Measurements from ENCODE around the gene RAB21.

Gene RAB21
- long read RNA-seq, donor 1, full-length matches to known transcripts: 10 of 10 reads
- long read RNA-seq, donor 1, partial matches to known transcripts: 0 of 10 reads
- long read RNA-seq, donor 1, other reads (novel, unspliced or antisense): 0 of 10 reads
- long read RNA-seq, donor 2, full-length matches to known transcripts: 14 of 14 reads
- long read RNA-seq, donor 2, partial matches to known transcripts: 0 of 14 reads
- long read RNA-seq, donor 2, other reads (novel, unspliced or antisense): 0 of 14 reads
- long read RNA-seq, donor 3, full-length matches to known transcripts: 6 of 6 reads
- long read RNA-seq, donor 3, partial matches to known transcripts: 0 of 6 reads
- long read RNA-seq, donor 3, other reads (novel, unspliced or antisense): 0 of 6 reads
- long read RNA-seq, donor 4, full-length matches to known transcripts: 12 of 12 reads
- long read RNA-seq, donor 4, partial matches to known transcripts: 0 of 12 reads
- long read RNA-seq, donor 4, other reads (novel, unspliced or antisense): 0 of 12 reads
- long read RNA-seq, donor 5, full-length matches to known transcripts: 16 of 16 reads
- long read RNA-seq, donor 5, partial matches to known transcripts: 0 of 16 reads
- long read RNA-seq, donor 5, other reads (novel, unspliced or antisense): 0 of 16 reads
- long read RNA-seq, donor 6, full-length matches to known transcripts: 16 of 16 reads
- long read RNA-seq, donor 6, partial matches to known transcripts: 0 of 16 reads
- long read RNA-seq, donor 6, other reads (novel, unspliced or antisense): 0 of 16 reads
- long read RNA-seq, donor 7, full-length matches to known transcripts: 19 of 87 reads
- long read RNA-seq, donor 7, partial matches to known transcripts: 68 of 87 reads
- long read RNA-seq, donor 7, other reads (novel, unspliced or antisense): 0 of 87 reads
- long read RNA-seq, donor 8, full-length matches to known transcripts: 7 of 7 reads
- long read RNA-seq, donor 8, partial matches to known transcripts: 0 of 7 reads
- long read RNA-seq, donor 8, other reads (novel, unspliced or antisense): 0 of 7 reads

GRCh38 chr12:71754461-71755145 is at the start of gene RAB21:
RAB21 (plus strand) TSS chr12:71754863; CDS start chr12:71755130, 267 bp downstream.
- DNase-seq: peak; percentile 82

- no peak for DNase-seq
Observed at GRCh38 chr12:71704920-71705319, 49.7 kb upstream of the RAB21 start.

GRCh38 chr12:71708658-71709057 is 46.0 kb upstream of the RAB21 start:
- DNase-seq: no peak

- DNase-seq: no peak
Observed at GRCh38 chr12:71710276-71711125, 44.2 kb upstream of the RAB21 start.

- no peak for DNase-seq
Observed at GRCh38 chr12:71718611-71719010, 36.1 kb upstream of the RAB21 start.

- no peak for DNase-seq
Observed at GRCh38 chr12:71719647-71720370, 34.9 kb upstream of the RAB21 start.

- DNase-seq: no peak
Observed at GRCh38 chr12:71721783-71722505, 32.7 kb upstream of the RAB21 start.

- DNase-seq: no peak
Observed at GRCh38 chr12:71725011-71725410, 29.7 kb upstream of the RAB21 start.

- no peak for DNase-seq
Observed at GRCh38 chr12:71726548-71726947, 28.1 kb upstream of the RAB21 start.

GRCh38 chr12:71727958-71728357 is 26.7 kb upstream of the RAB21 start:
- DNase-seq: no peak

GRCh38 chr12:71730936-71731335 is 23.7 kb upstream of the RAB21 start:
- DNase-seq: no peak

GRCh38 chr12:71731439-71732356 is 23.0 kb upstream of the RAB21 start:
- DNase-seq: no peak

- DNase-seq: no peak
Observed at GRCh38 chr12:71732357-71732712, 22.3 kb upstream of the RAB21 start.

- no peak for DNase-seq
Observed at GRCh38 chr12:71737197-71737596, 17.5 kb upstream of the RAB21 start.

- no peak for DNase-seq
Observed at GRCh38 chr12:71742998-71743397, 11.7 kb upstream of the RAB21 start.

GRCh38 chr12:71744522-71745300 is 10.0 kb upstream of the RAB21 start:
- no peak for DNase-seq

- peak; percentile 15 for DNase-seq
Observed at GRCh38 chr12:71746974-71747611, 7.6 kb upstream of the RAB21 start.

Measured in right kidney (tissue), 9 donors.